DND-41 (cell line): ENCODE results near the gene PRRT4.

Experiments
- ATAC-seq: fragments of 200-7000 bp; cut with Tn5 transposase; 3 replicates; pipeline ENCODE4 v1.9.1; 2021; ENCODE audit warnings: low read depth; ENCODE audit not compliant: insufficient read depth
- DNase-seq: peaks from one replicate; pipeline ENCODE4 v3.0.0-alpha.2; 2020
- H2AFZ ChIP-seq: 2 replicates; pipeline ENCODE4 v1.6.0; 2012; ENCODE audit warnings: low read depth, low read length
- H3K27ac ChIP-seq: 2 replicates; pipeline ENCODE4 v1.5.1; 2012; ENCODE audit warnings: low read length, inconsistent platforms
- H3K27me3 ChIP-seq: fragments of 200-600 bp; sonication (generic); 2 replicates; pipeline ENCODE4 v1.6.0; 2012; ENCODE audit warnings: low read length, mild to moderate bottlenecking, inconsistent platforms; ENCODE audit not compliant: insufficient read depth, poor library complexity
- H3K36me3 ChIP-seq: 2 replicates; pipeline ENCODE4 v1.5.1; 2012; ENCODE audit warnings: low read length, inconsistent platforms; ENCODE audit not compliant: insufficient read depth
- H3K4me1 ChIP-seq: 2 replicates; pipeline ENCODE4 v1.5.1; 2012; ENCODE audit warnings: mild to moderate bottlenecking, low read length; ENCODE audit not compliant: insufficient read depth
- H3K4me2 ChIP-seq: 2 replicates; pipeline ENCODE4 v1.6.0; 2012; ENCODE audit warnings: mild to moderate bottlenecking, moderate library complexity, low read length, inconsistent platforms; ENCODE audit not compliant: insufficient read depth
- H3K4me3 ChIP-seq, 2 experiments: fragments of 200-600 bp in 1 of 2; shearing (Covaris generic) in 1 of 2; 2 replicates each; pipeline ENCODE4 v1.5.1; 2012 to 2016; ENCODE audit warnings: inconsistent platforms in 2 of 2, low read length in 2 of 2, mild to moderate bottlenecking in 2 of 2, low read depth in 1 of 2, moderate library complexity in 1 of 2
- H3K79me2 ChIP-seq: 2 replicates; pipeline ENCODE4 v1.6.0; 2012; ENCODE audit warnings: low read length, inconsistent platforms; ENCODE audit not compliant: insufficient read depth
- H3K9ac ChIP-seq: 2 replicates; pipeline ENCODE4 v1.6.0; 2012; ENCODE audit warnings: low read depth, mild to moderate bottlenecking, inconsistent platforms, low read length, moderate library complexity
- H3K9me3 ChIP-seq: 2 replicates; pipeline ENCODE4 v1.5.1; 2012; ENCODE audit warnings: low read length, moderate library complexity, mild to moderate bottlenecking, inconsistent platforms; ENCODE audit not compliant: insufficient read depth, severe bottlenecking
- H4K20me1 ChIP-seq: 2 replicates; pipeline ENCODE4 v1.6.0; 2012; ENCODE audit warnings: low read length; ENCODE audit not compliant: insufficient read depth
- CTCF ChIP-seq: IDR thresholded peaks from 2 replicates; pipeline ENCODE4 v1.5.1; 2012; ENCODE audit warnings: borderline replicate concordance, low read length, moderate library complexity, mild to moderate bottlenecking; ENCODE audit not compliant: poor library complexity, severe bottlenecking; ENCODE audit errors: extremely low read depth
- EZH2 ChIP-seq: IDR thresholded peaks from 3 replicates; pipeline ENCODE4 v1.6.1; 2012; ENCODE audit warnings: borderline replicate concordance, low read depth, mild to moderate bottlenecking, moderate library complexity, low read length, inconsistent platforms; ENCODE audit not compliant: severe bottlenecking

Gene PRRT4

GRCh38 chr7:128364166-128364870 lies 2.8 kb upstream of the PRRT4 start:
- ATAC-seq = no peak
- Histone ChIP-seq H3K27ac (no peak overlapping the region), H3K4me3 (no peak overlapping the region)

GRCh38 chr7:128363261-128363721 lies 1.8 kb upstream of the PRRT4 start:
- peaks cover 63% of the 10 kb centered on the region for H3K27me3 ChIP-seq
- no peak overlapping the region for H3K4me3 ChIP-seq
- 0 out of 2 replicates have a peak, but pooled peaks cover 2% of the 10 kb centered on the region for H4K20me1 ChIP-seq
- H3K4me2 ChIP-seq = no peak overlapping the region
- no peak overlapping the region for H2AFZ ChIP-seq
- H3K9me3 ChIP-seq = no peaks in the 10 kb centered on the region
- ATAC-seq = no peak
- no peaks in the 10 kb centered on the region for H3K79me2 ChIP-seq
- no peak overlapping the region for H3K27ac ChIP-seq
- TF ChIP-seq EZH2 = no peak
- no peak for TF ChIP-seq CTCF
- H3K4me1 ChIP-seq = peaks cover 25% of the 10 kb centered on the region
- no peak overlapping the region for H3K9ac ChIP-seq
- no peaks in the 10 kb centered on the region for H3K36me3 ChIP-seq
- DNase-seq = no peak

More at GRCh38 chr7:128364166-128364870, 2.8 kb upstream of the PRRT4 start:
- H3K27me3 ChIP-seq = peaks cover 61% of the 10 kb centered on the region
- no peak overlapping the region for H3K4me2 ChIP-seq
- no peaks in the 10 kb centered on the region for H3K79me2 ChIP-seq
- H3K9ac ChIP-seq = no peak overlapping the region
- H3K4me1 ChIP-seq = peaks cover 25% of the 10 kb centered on the region
- H2AFZ ChIP-seq = no peak overlapping the region
- TF ChIP-seq EZH2 (no peak), CTCF (no peak)
- DNase-seq = no peak
- 0 out of 2 replicates have a peak, but pooled peaks cover 2% of the 10 kb centered on the region for H4K20me1 ChIP-seq
- H3K36me3 ChIP-seq = no peaks in the 10 kb centered on the region
- H3K9me3 ChIP-seq = no peaks in the 10 kb centered on the region

GRCh38 chr7:128362670-128363069 lies 1.2 kb upstream of the PRRT4 start:
- ATAC-seq (no peak), DNase-seq (no peak)
- Histone ChIP-seq H3K9ac (no peak overlapping the region), H3K79me2 (no peaks in the 10 kb centered on the region), H3K36me3 (no peaks in the 10 kb centered on the region), H3K27me3 (peaks cover 66% of the 10 kb centered on the region), H3K4me3 (no peak overlapping the region), H3K9me3 (no peaks in the 10 kb centered on the region), H2AFZ (no peak overlapping the region), H3K4me1 (peaks cover 25% of the 10 kb centered on the region), H3K27ac (no peak overlapping the region), H4K20me1 (0 out of 2 replicates have a peak, but pooled peaks cover 2% of the 10 kb centered on the region), H3K4me2 (no peak overlapping the region)
- TF ChIP-seq EZH2 (no peak), CTCF (no peak)
